ENCODE data around the gene OBSCN.
"Not testable (repeated sequence)": the region's sequence is repeated elsewhere in the genome, so short reads cannot be mapped to it uniquely, and the experiment has no call there.

Gene OBSCN

GRCh38 chr1:228213917-228214808 lies 6.3 kb downstream of the OBSCN start:
- DNase-seq (ENCODE audit: low read depth), result no peak

- no peak for DNase-seq (ENCODE audit: low read depth)
Measured at GRCh38 chr1:228214921-228215662, 7.2 kb downstream of the OBSCN start.

- DNase-seq (ENCODE audit: low read depth), result no peak
Measured at GRCh38 chr1:228215663-228216116, 7.8 kb downstream of the OBSCN start.

- no peak for DNase-seq (ENCODE audit: low read depth)
Measured at GRCh38 chr1:228216371-228217320, 8.8 kb downstream of the OBSCN start.

- DNase-seq (ENCODE audit: low read depth), result no peak
Measured at GRCh38 chr1:228217551-228218344, 9.9 kb downstream of the OBSCN start.

GRCh38 chr1:228218513-228219244 lies 10.8 kb downstream of the OBSCN start:
- no peak for DNase-seq (ENCODE audit: low read depth)

GRCh38 chr1:228219245-228219961 lies 11.6 kb downstream of the OBSCN start:
- DNase-seq (ENCODE audit: low read depth), result no peak

- no peak for DNase-seq (ENCODE audit: low read depth)
Measured at GRCh38 chr1:228219962-228220780, 12.3 kb downstream of the OBSCN start.

GRCh38 chr1:228221097-228221496 lies 13.3 kb downstream of the OBSCN start:
- DNase-seq (ENCODE audit: low read depth), result not testable (repeated sequence)

GRCh38 chr1:228222548-228222947 lies 14.7 kb downstream of the OBSCN start:
- DNase-seq (ENCODE audit: low read depth), result no peak

GRCh38 chr1:228224198-228225164 lies 16.6 kb downstream of the OBSCN start:
- no peak for DNase-seq (ENCODE audit: low read depth)

GRCh38 chr1:228225165-228225710 lies 17.4 kb downstream of the OBSCN start:
- DNase-seq (ENCODE audit: low read depth), result no peak

- DNase-seq (ENCODE audit: low read depth), result no peak
Measured at GRCh38 chr1:228225740-228226139, 17.9 kb downstream of the OBSCN start.

- no peak for DNase-seq (ENCODE audit: low read depth)
Measured at GRCh38 chr1:228226141-228226874, 18.5 kb downstream of the OBSCN start.

- no peak for DNase-seq (ENCODE audit: low read depth)
Measured at GRCh38 chr1:228226956-228227791, 19.3 kb downstream of the OBSCN start.

GRCh38 chr1:228228147-228228546 lies 20.3 kb downstream of the OBSCN start:
- DNase-seq (ENCODE audit: low read depth), result not testable (repeated sequence)

Data from stimulated activated CD8-positive, alpha-beta memory T cell treated with anti-CD3 and anti-CD28 coated beads, Interleukin-7, amount 100 ng/mL, for 24 hours (primary cell).